SK-N-SH treated with all-trans-retinoic acid at 6 μM for 48 hours (cell line): ENCODE results near the gene QRICH2.

ENCODE experiments used
- ARNTL ChIP-seq: fragments of 450-650 bp; formaldehyde crosslinking; IDR thresholded peaks from 2 replicates; pipeline ENCODE4 v1.5.0; 2020; ENCODE audit warnings: low read depth, mild to moderate bottlenecking, moderate library complexity, borderline replicate concordance
- PATZ1 ChIP-seq: fragments of 250-450 bp; sonication (Bioruptor Pico); IDR thresholded peaks from 2 replicates; pipeline ENCODE4 v1.8.0; 2020; ENCODE audit warnings: mild to moderate bottlenecking, moderate library complexity, borderline replicate concordance
- TCF4 ChIP-seq: fragments of 250-450 bp; sonication (Bioruptor Pico); IDR thresholded peaks from 2 replicates; pipeline ENCODE4 v1.8.0; 2021; ENCODE audit warnings: mild to moderate bottlenecking, moderate library complexity, borderline replicate concordance
- TOX ChIP-seq: fragments of 250-450 bp; sonication (Bioruptor Pico); IDR thresholded peaks from 2 replicates; pipeline ENCODE4 v1.8.0; 2021; ENCODE audit warnings: mild to moderate bottlenecking, moderate library complexity, borderline replicate concordance
- ZC3H10 ChIP-seq: fragments of 250-450 bp; sonication (Bioruptor Pico); IDR thresholded peaks from 2 replicates; pipeline ENCODE4 v1.5.1; 2021; ENCODE audit warnings: mild to moderate bottlenecking, moderate library complexity
- ZFP3 ChIP-seq: fragments of 250-450 bp; sonication (Bioruptor Pico); IDR thresholded peaks from 2 replicates; pipeline ENCODE4 v1.5.0; 2020; ENCODE audit warnings: mild to moderate bottlenecking, moderate library complexity
- ZNF8 ChIP-seq: fragments of 450-650 bp; formaldehyde crosslinking; IDR thresholded peaks from 2 replicates; pipeline ENCODE4 v1.5.0; 2020; ENCODE audit warnings: mild to moderate bottlenecking, moderate library complexity

- no peak for TF ChIP-seq ARNTL (CRISPR knock-in tag)
- no peak for TF ChIP-seq ZNF8 (CRISPR knock-in tag)
- no peak for TF ChIP-seq ZFP3 (CRISPR knock-in tag)
- no peak for TF ChIP-seq PATZ1 (CRISPR knock-in tag)
- no peak for TF ChIP-seq ZC3H10 (CRISPR knock-in tag)
- no peak for TF ChIP-seq TOX (CRISPR knock-in tag)
- no peak for TF ChIP-seq TCF4 (CRISPR knock-in tag)
Observed at GRCh38 chr17:76278268-76278908, 29.7 kb downstream of the QRICH2 start.
